ENCODE results near the gene COL18A1.

COL18A1 gene

DNA sequence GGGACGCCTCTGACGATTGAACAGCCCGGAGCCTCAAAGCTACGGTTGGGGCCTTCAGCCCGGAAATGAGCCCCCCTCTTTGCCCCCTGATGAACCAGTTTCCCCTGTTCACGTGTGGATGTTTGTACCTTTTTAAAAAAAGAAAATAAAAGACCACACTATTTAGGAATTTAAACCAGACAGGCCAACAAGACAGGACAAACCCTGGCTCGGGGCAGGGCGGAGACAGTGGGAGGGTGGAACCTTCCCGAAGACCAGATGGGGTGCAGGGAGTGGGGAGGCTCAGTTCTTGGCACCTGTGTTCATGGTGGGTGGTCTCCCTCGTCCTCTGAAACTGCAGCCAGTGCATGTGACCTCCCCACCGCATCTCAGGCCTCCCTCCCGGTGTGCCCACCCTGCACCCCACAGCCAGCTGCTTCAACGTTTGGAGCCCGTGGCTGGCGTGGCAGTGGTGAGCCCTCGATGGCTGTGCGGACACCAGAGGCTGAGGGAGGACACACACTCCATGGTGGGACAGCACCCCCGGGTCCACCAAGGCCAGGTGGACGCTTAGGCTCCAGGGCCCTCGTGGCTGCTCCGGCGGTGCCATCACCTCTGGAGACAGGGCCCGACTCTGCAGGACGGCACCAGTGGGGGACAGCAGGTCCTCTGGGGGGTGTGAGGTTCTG lies 45.6 kb downstream of the COL18A1 start (continued):
- TF ChIP-seq PPARA (CRISPR knock-in tag; IDR thresholded peaks at IDR 0.05; ENCODE audit: borderline replicate concordance), result no peak

DNA sequence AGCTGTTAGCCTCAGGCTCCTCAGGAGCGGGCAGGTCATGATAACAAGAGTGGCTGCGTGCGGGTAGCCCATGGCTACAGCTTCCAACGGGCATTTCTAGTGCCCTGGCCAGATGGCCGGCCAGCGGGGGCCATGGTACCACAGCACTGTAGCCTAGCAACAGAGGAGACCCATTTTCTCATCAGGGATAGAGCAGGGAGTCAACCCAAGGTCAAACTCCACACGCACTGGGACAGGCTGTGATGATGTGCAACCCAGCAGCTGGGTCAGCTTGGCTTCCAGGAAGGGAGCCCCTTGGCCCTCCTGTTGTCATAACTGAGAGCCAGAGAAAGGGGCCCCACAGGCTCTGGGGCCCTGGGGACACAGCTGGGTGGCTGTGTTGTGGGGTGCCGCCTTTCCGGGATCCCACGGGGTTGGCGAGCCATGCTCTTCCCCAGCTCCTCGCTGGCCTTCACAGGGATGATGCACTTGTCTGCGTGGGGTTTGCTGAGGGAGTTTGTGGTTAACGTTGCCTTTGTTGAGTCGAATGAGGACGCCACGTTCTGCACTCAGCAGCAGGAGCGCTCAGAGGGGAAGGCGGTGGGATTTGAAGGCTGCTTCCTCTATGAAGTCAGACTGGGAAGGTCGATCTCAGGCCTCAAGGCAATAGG lies 46.3 kb downstream of the COL18A1 start:
- TF ChIP-seq GLIS3 (CRISPR knock-in tag; IDR thresholded peaks at IDR 0.05) (no peak), ARNTL (CRISPR knock-in tag; IDR thresholded peaks at IDR 0.05; ENCODE audit: borderline replicate concordance, low read depth) (no peak), ZNF70 (CRISPR knock-in tag; IDR thresholded peaks at IDR 0.05) (no peak), PPARA (CRISPR knock-in tag; IDR thresholded peaks at IDR 0.05; ENCODE audit: borderline replicate concordance) (no peak), TOX (CRISPR knock-in tag; IDR thresholded peaks at IDR 0.05; ENCODE audit: borderline replicate concordance) (no peak), OSR1 (CRISPR knock-in tag; IDR thresholded peaks at IDR 0.05) (no peak), BACH2 (CRISPR knock-in tag; IDR thresholded peaks at IDR 0.05; ENCODE audit: borderline replicate concordance) (no peak), ZNF565 (CRISPR knock-in tag; conservative IDR thresholded peaks at IDR 0.05; ENCODE audit: low read depth) (no peak), ZFP30 (CRISPR knock-in tag; IDR thresholded peaks at IDR 0.05) (no peak), ESRRG (CRISPR knock-in tag; IDR thresholded peaks at IDR 0.05) (no peak), RARB (CRISPR knock-in tag; IDR thresholded peaks at IDR 0.05) (no peak)
- TF ChIP-seq, protein P1, sequence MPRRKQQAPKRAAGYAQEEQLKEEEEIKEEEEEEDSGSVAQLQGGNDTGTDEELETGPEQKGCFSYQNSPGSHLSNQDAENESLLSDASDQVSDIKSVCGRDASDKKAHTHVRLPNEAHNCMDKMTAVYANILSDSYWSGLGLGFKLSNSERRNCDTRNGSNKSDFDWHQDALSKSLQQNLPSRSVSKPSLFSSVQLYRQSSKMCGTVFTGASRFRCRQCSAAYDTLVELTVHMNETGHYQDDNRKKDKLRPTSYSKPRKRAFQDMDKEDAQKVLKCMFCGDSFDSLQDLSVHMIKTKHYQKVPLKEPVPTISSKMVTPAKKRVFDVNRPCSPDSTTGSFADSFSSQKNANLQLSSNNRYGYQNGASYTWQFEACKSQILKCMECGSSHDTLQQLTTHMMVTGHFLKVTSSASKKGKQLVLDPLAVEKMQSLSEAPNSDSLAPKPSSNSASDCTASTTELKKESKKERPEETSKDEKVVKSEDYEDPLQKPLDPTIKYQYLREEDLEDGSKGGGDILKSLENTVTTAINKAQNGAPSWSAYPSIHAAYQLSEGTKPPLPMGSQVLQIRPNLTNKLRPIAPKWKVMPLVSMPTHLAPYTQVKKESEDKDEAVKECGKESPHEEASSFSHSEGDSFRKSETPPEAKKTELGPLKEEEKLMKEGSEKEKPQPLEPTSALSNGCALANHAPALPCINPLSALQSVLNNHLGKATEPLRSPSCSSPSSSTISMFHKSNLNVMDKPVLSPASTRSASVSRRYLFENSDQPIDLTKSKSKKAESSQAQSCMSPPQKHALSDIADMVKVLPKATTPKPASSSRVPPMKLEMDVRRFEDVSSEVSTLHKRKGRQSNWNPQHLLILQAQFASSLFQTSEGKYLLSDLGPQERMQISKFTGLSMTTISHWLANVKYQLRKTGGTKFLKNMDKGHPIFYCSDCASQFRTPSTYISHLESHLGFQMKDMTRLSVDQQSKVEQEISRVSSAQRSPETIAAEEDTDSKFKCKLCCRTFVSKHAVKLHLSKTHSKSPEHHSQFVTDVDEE (CRISPR knock-in tag; IDR thresholded peaks at IDR 0.05), result no peak
- TF ChIP-seq, protein P2, sequence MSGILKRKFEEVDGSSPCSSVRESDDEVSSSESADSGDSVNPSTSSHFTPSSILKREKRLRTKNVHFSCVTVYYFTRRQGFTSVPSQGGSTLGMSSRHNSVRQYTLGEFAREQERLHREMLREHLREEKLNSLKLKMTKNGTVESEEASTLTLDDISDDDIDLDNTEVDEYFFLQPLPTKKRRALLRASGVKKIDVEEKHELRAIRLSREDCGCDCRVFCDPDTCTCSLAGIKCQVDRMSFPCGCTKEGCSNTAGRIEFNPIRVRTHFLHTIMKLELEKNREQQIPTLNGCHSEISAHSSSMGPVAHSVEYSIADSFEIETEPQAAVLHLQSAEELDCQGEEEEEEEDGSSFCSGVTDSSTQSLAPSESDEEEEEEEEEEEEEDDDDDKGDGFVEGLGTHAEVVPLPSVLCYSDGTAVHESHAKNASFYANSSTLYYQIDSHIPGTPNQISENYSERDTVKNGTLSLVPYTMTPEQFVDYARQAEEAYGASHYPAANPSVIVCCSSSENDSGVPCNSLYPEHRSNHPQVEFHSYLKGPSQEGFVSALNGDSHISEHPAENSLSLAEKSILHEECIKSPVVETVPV (CRISPR knock-in tag; IDR thresholded peaks at IDR 0.05), result no peak
- TF ChIP-seq, protein P3, sequence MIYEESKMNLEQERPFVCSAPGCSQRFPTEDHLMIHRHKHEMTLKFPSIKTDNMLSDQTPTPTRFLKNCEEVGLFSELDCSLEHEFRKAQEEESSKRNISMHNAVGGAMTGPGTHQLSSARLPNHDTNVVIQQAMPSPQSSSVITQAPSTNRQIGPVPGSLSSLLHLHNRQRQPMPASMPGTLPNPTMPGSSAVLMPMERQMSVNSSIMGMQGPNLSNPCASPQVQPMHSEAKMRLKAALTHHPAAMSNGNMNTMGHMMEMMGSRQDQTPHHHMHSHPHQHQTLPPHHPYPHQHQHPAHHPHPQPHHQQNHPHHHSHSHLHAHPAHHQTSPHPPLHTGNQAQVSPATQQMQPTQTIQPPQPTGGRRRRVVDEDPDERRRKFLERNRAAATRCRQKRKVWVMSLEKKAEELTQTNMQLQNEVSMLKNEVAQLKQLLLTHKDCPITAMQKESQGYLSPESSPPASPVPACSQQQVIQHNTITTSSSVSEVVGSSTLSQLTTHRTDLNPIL (CRISPR knock-in tag; IDR thresholded peaks at IDR 0.05; ENCODE audit: low read depth), result no peak
- no peak for ATAC-seq

DNA sequence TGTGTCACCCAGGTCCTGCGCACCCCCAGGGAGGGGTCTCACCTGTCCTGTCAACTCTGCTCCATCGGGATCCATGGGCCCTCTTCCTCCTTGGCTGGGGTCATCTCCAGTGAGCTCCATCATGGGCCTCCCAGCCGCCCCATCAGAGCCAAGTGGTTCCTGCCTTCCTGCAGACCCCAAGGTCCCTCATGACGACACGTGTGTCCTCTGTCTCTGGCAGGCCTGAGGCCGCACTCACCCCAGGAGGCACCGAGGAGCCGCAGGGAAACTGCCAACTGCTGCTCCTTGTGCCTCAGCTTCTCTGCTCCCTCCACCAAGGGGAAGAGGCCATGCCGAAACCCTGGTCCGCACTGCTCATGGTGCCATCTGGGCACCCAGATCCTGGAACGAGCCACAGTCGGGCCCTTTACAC lies 46.8 kb downstream of the COL18A1 start:
- no peak for ATAC-seq
- TF ChIP-seq ZFP30 (CRISPR knock-in tag; IDR thresholded peaks at IDR 0.05), result no peak
- TF ChIP-seq ZNF70 (CRISPR knock-in tag; IDR thresholded peaks at IDR 0.05), result no peak
- TF ChIP-seq PPARA (CRISPR knock-in tag; IDR thresholded peaks at IDR 0.05; ENCODE audit: borderline replicate concordance), result no peak
- TF ChIP-seq, protein P3 (CRISPR knock-in tag; IDR thresholded peaks at IDR 0.05; ENCODE audit: low read depth), result no peak
- no peak for TF ChIP-seq GLIS3 (CRISPR knock-in tag; IDR thresholded peaks at IDR 0.05)
- TF ChIP-seq SNAI2 (CRISPR knock-in tag; IDR thresholded peaks at IDR 0.05), result no peak
- no peak for TF ChIP-seq ISL1 (CRISPR knock-in tag; IDR thresholded peaks at IDR 0.05)
- TF ChIP-seq ZFP3 (CRISPR knock-in tag; IDR thresholded peaks at IDR 0.05), result no peak
- no peak for TF ChIP-seq ZNF8 (CRISPR knock-in tag; IDR thresholded peaks at IDR 0.05)

DNA sequence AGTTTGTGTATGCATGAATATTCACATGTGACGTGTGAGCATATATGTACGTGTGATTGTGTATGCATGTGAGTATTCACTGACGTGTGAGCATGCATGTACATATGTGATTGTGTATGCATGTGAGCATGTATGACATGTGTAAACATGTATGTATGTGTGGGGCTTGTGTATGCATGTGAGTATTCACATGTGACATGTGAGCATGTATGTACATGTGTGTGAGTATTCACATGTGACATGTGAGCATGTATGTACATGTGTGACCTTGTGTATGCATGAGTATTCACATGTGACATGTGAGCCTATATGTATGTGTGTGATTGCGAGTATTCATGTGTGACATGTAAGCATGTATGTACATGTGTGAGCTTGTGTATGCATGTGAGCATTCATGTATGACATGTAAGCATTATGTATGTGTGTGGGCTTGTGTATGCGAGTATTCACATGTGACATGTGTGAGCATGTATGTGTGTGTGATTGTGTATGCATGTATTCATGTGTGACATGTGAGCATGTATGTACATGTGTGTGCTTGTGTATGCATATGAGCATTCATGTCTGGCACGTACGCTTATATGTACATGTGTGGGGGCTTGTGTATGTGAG lies 47.8 kb downstream of the COL18A1 start:
- no peak for ATAC-seq
- TF ChIP-seq, protein P4, sequence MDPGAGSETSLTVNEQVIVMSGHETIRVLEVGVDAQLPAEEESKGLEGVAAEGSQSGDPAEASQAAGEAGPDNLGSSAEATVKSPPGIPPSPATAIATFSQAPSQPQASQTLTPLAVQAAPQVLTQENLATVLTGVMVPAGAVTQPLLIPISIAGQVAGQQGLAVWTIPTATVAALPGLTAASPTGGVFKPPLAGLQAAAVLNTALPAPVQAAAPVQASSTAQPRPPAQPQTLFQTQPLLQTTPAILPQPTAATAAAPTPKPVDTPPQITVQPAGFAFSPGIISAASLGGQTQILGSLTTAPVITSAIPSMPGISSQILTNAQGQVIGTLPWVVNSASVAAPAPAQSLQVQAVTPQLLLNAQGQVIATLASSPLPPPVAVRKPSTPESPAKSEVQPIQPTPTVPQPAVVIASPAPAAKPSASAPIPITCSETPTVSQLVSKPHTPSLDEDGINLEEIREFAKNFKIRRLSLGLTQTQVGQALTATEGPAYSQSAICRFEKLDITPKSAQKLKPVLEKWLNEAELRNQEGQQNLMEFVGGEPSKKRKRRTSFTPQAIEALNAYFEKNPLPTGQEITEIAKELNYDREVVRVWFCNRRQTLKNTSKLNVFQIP (CRISPR knock-in tag; IDR thresholded peaks at IDR 0.05; ENCODE audit: borderline replicate concordance, low read depth), result no peak
- TF ChIP-seq, protein P3 (CRISPR knock-in tag; IDR thresholded peaks at IDR 0.05; ENCODE audit: low read depth), result no peak
- TF ChIP-seq OSR1 (CRISPR knock-in tag; IDR thresholded peaks at IDR 0.05) (no peak), ZNF70 (CRISPR knock-in tag; IDR thresholded peaks at IDR 0.05) (no peak), RARB (CRISPR knock-in tag; IDR thresholded peaks at IDR 0.05) (no peak), PPARA (CRISPR knock-in tag; IDR thresholded peaks at IDR 0.05; ENCODE audit: borderline replicate concordance) (no peak)
- TF ChIP-seq, protein P2 (CRISPR knock-in tag; IDR thresholded peaks at IDR 0.05), result no peak
- TF ChIP-seq, protein P5, sequence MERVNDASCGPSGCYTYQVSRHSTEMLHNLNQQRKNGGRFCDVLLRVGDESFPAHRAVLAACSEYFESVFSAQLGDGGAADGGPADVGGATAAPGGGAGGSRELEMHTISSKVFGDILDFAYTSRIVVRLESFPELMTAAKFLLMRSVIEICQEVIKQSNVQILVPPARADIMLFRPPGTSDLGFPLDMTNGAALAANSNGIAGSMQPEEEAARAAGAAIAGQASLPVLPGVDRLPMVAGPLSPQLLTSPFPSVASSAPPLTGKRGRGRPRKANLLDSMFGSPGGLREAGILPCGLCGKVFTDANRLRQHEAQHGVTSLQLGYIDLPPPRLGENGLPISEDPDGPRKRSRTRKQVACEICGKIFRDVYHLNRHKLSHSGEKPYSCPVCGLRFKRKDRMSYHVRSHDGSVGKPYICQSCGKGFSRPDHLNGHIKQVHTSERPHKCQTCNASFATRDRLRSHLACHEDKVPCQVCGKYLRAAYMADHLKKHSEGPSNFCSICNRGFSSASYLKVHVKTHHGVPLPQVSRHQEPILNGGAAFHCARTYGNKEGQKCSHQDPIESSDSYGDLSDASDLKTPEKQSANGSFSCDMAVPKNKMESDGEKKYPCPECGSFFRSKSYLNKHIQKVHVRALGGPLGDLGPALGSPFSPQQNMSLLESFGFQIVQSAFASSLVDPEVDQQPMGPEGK (CRISPR knock-in tag; IDR thresholded peaks at IDR 0.05; ENCODE audit: borderline replicate concordance), result no peak
